Measurements from ENCODE around the gene METTL15.
"Not testable (repeated sequence)": the region's sequence is repeated elsewhere in the genome, so short reads cannot be mapped to it uniquely, and the experiment has no call there.

Gene METTL15

GRCh38 chr11:28100665-28101064 is 7.5 kb upstream of the METTL15 start:
- POLR2A ChIA-PET = no interaction called here
- DNase-seq (ENCODE audit: extremely low spot score) = no peak
- CTCF ChIA-PET = no interaction called here

GRCh38 chr11:28102300-28102699 is 5.9 kb upstream of the METTL15 start:
- CTCF ChIA-PET; DNase-seq (ENCODE audit: extremely low spot score); POLR2A ChIA-PET: not testable (repeated sequence)

More at GRCh38 chr11:28100665-28101064, 7.5 kb upstream of the METTL15 start:
- TF ChIP-seq SUZ12 (IDR thresholded peaks at IDR 0.05) (no peak), ARNT (IDR thresholded peaks at IDR 0.05) (no peak), NFRKB (IDR thresholded peaks at IDR 0.05) (no peak), HDGF (IDR thresholded peaks at IDR 0.05; ENCODE audit: borderline replicate concordance) (no peak), ZNF384 (IDR thresholded peaks at IDR 0.05) (no peak), LEF1 (IDR thresholded peaks at IDR 0.05; ENCODE audit: borderline replicate concordance) (no peak), FOXA1 (IDR thresholded peaks at IDR 0.05) (no peak)

- ChIA-PET CTCF (no interaction called here), POLR2A (no interaction called here)
- TF ChIP-seq ZNF384 (IDR thresholded peaks at IDR 0.05) (no peak), FOXA1 (IDR thresholded peaks at IDR 0.05) (no peak), NFRKB (IDR thresholded peaks at IDR 0.05) (no peak), SUZ12 (IDR thresholded peaks at IDR 0.05) (no peak), SP1 (IDR thresholded peaks at IDR 0.05) (no peak), L3MBTL2 (conservative IDR thresholded peaks at IDR 0.05) (no peak)
- no peak for DNase-seq (ENCODE audit: extremely low spot score)
Observed at GRCh38 chr11:28104425-28104824, 3.8 kb upstream of the METTL15 start.

- CTCF ChIA-PET = no interaction called here
- TF ChIP-seq ARNT (IDR thresholded peaks at IDR 0.05) (no peak), FOXA1 (IDR thresholded peaks at IDR 0.05) (no peak), SUZ12 (IDR thresholded peaks at IDR 0.05) (no peak), SP1 (IDR thresholded peaks at IDR 0.05) (no peak), NFRKB (IDR thresholded peaks at IDR 0.05) (no peak), TARDBP (IDR thresholded peaks at IDR 0.05) (no peak), CTBP1 (IDR thresholded peaks at IDR 0.05; ENCODE audit: borderline replicate concordance) (no peak), HDGF (IDR thresholded peaks at IDR 0.05; ENCODE audit: borderline replicate concordance) (no peak), ELF4 (IDR thresholded peaks at IDR 0.05) (no peak), BHLHE40 (IDR thresholded peaks at IDR 0.05; ENCODE audit: borderline replicate concordance) (no peak), PKNOX1 (IDR thresholded peaks at IDR 0.05) (no peak)
- POLR2A ChIA-PET = no interaction called here
- DNase-seq (ENCODE audit: extremely low spot score) = no peak
Observed at GRCh38 chr11:28104984-28105383, 3.2 kb upstream of the METTL15 start.

- no peak for TF ChIP-seq TARDBP (IDR thresholded peaks at IDR 0.05)
- TF ChIP-seq L3MBTL2 (conservative IDR thresholded peaks at IDR 0.05) = no peak
- no peak for TF ChIP-seq FOXA1 (IDR thresholded peaks at IDR 0.05)
- no peak for TF ChIP-seq LEF1 (IDR thresholded peaks at IDR 0.05; ENCODE audit: borderline replicate concordance)
- TF ChIP-seq SUZ12 (IDR thresholded peaks at IDR 0.05) = no peak
- no peak for DNase-seq (ENCODE audit: extremely low spot score)
- CTCF ChIA-PET = no interaction called here
- POLR2A ChIA-PET = no interaction called here
Observed at GRCh38 chr11:28105869-28106268, 2.3 kb upstream of the METTL15 start.

- CTCF ChIA-PET = interaction anchor here (0.6 kb wide), 1 partner anchor 381 kb away, joined by 3 read pairs; no protein-coding TSS in a partner anchor
- POLR2A ChIA-PET = no interaction called here
- no peak for TF ChIP-seq SUZ12 (IDR thresholded peaks at IDR 0.05)
- no peak for TF ChIP-seq FOXK2 (IDR thresholded peaks at IDR 0.05)
- TF ChIP-seq HDGF (IDR thresholded peaks at IDR 0.05; ENCODE audit: borderline replicate concordance) = no peak
- TF ChIP-seq TARDBP (IDR thresholded peaks at IDR 0.05) = no peak
- no peak for TF ChIP-seq FOXM1 (IDR thresholded peaks at IDR 0.05; ENCODE audit: borderline replicate concordance)
- DNase-seq (ENCODE audit: extremely low spot score) = no peak
Observed at GRCh38 chr11:28106353-28107043, 1.7 kb upstream of the METTL15 start.

- POLR2A ChIA-PET = interaction anchor here (1.1 to 1.2 kb wide), 2 partner anchors 9 to 389 kb away, joined by 4 to 6 read pairs; no protein-coding TSS in a partner anchor
Observed at GRCh38 chr11:28107191-28107749, 918 bp upstream of the METTL15 start.

More at GRCh38 chr11:28107191-28107749, 918 bp upstream of the METTL15 start:
- CTCF ChIA-PET = interaction anchor here (0.6 kb wide), 1 partner anchor 382 kb away, joined by 3 read pairs; no protein-coding TSS in a partner anchor
- TF ChIP-seq ARNT (IDR thresholded peaks at IDR 0.05) = no peak
- TF ChIP-seq FOXA1 (IDR thresholded peaks at IDR 0.05) = no peak
- no peak for TF ChIP-seq FOXK2 (IDR thresholded peaks at IDR 0.05)
- TF ChIP-seq ZNF384 (IDR thresholded peaks at IDR 0.05) = no peak
- TF ChIP-seq L3MBTL2 (conservative IDR thresholded peaks at IDR 0.05) = no peak
- TF ChIP-seq CTBP1 (IDR thresholded peaks at IDR 0.05; ENCODE audit: borderline replicate concordance) = no peak
- TF ChIP-seq PKNOX1 (IDR thresholded peaks at IDR 0.05) = no peak
- no peak for TF ChIP-seq HDGF (IDR thresholded peaks at IDR 0.05; ENCODE audit: borderline replicate concordance)
- no peak for TF ChIP-seq ELF4 (IDR thresholded peaks at IDR 0.05)
- no peak for TF ChIP-seq TARDBP (IDR thresholded peaks at IDR 0.05)
- TF ChIP-seq SUZ12 (IDR thresholded peaks at IDR 0.05) = no peak
- no peak for TF ChIP-seq SP1 (IDR thresholded peaks at IDR 0.05)
- TF ChIP-seq FOXM1 (IDR thresholded peaks at IDR 0.05; ENCODE audit: borderline replicate concordance) = no peak
- no peak for TF ChIP-seq LEF1 (IDR thresholded peaks at IDR 0.05; ENCODE audit: borderline replicate concordance)
- TF ChIP-seq NFRKB (IDR thresholded peaks at IDR 0.05) = no peak
- TF ChIP-seq BHLHE40 (IDR thresholded peaks at IDR 0.05; ENCODE audit: borderline replicate concordance) = no peak
- peak; percentile 6 for DNase-seq (ENCODE audit: extremely low spot score)
